Peyer's patch (tissue), 4 donors: ENCODE results near the gene TTC1.

Source experiments
- POLR2A ChIP-seq, 2 donors: fragments of 450-650 bp; IDR thresholded peaks; one replicate each; pipeline ENCODE4 v1.5.1; 2017; ENCODE audit warnings: antibody characterized with exemption in 2 of 2, mild to moderate bottlenecking in 2 of 2, moderate library complexity in 2 of 2
- TF ChIP-seq, protein P1 (sequence below), 6 experiments: fragments of 450-650 bp in 4 of 6; fragments of 200-600 bp in 2 of 6; sonication (generic) in 1 of 6; IDR thresholded peaks; one replicate each; pipeline ENCODE4 v1.5.1; 2017 to 2019; ENCODE audit warnings: antibody characterized with exemption in 6 of 6, mild to moderate bottlenecking in 3 of 6, moderate library complexity in 1 of 6

DNA sequence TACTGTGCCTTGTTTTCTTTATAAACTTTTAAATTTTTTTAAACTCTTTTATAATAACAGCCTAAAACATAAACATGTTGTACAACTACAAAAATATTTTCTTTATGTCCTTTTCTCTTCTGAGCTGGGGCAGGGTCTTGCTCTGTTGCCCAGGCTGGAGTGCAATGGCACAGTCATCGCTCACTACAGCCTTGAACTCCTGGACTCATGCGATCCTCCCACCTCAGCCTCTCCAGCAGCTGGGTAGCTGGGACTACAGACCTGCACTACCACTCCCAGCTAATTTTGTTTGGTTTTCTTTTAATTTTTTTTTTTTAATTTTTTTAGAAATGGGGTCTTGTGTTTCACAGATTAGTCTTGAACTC, 31.5 kb downstream of the TTC1 start:
- TF ChIP-seq, protein P1, sequence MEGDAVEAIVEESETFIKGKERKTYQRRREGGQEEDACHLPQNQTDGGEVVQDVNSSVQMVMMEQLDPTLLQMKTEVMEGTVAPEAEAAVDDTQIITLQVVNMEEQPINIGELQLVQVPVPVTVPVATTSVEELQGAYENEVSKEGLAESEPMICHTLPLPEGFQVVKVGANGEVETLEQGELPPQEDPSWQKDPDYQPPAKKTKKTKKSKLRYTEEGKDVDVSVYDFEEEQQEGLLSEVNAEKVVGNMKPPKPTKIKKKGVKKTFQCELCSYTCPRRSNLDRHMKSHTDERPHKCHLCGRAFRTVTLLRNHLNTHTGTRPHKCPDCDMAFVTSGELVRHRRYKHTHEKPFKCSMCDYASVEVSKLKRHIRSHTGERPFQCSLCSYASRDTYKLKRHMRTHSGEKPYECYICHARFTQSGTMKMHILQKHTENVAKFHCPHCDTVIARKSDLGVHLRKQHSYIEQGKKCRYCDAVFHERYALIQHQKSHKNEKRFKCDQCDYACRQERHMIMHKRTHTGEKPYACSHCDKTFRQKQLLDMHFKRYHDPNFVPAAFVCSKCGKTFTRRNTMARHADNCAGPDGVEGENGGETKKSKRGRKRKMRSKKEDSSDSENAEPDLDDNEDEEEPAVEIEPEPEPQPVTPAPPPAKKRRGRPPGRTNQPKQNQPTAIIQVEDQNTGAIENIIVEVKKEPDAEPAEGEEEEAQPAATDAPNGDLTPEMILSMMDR (IDR thresholded peaks at IDR 0.05), result no peak
- TF ChIP-seq POLR2A (IDR thresholded peaks at IDR 0.05), result no peak
